GM06990 (cell line): Measurements from ENCODE around the gene PDS5A.

Experiments used
- DNase-seq: peaks from one replicate; pipeline ENCODE4 v3.0.0-alpha.2; 2011; ENCODE audit not compliant: insufficient read length; ENCODE audit errors: extremely low read depth
- H3K27me3 ChIP-seq: replicated peaks from 2 replicates; pipeline ENCODE4 v1.6.0; 2011; ENCODE audit warnings: low read length; ENCODE audit not compliant: control insufficient read depth, insufficient read depth
- H3K36me3 ChIP-seq: 2 replicates; pipeline ENCODE4 v1.5.1; 2011; ENCODE audit warnings: low read length; ENCODE audit not compliant: control insufficient read depth, insufficient read depth
- H3K4me3 ChIP-seq: replicated peaks from 2 replicates; pipeline ENCODE4 v1.5.1; 2011; ENCODE audit warnings: low read depth, mild to moderate bottlenecking, control low read depth, low read length
- TF ChIP-seq, protein P1 (sequence below): IDR thresholded peaks from 2 replicates; pipeline ENCODE4 v1.5.1; 2011; ENCODE audit warnings: low read length, control low read depth, mild to moderate bottlenecking, inconsistent platforms; ENCODE audit not compliant: insufficient read depth, poor library complexity, severe bottlenecking

The PDS5A gene

DNA sequence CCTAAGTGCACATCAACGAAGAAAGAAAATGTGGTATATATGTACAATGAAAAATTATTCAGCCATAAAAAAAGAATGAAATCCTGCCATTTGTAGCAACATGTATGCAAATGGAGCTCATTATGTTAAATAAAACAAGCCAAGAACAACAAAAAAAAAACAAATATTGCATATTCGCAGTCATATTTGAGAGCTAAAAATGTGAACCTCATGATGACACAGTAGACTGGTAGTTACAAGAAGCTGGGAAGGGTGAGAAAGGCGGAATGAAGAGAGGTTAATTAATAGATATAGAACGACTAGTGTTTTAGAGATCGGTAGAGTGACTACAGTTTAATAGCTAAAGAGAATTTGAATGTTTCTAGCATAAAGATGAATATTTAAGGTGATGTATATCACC, 89.2 kb downstream of the PDS5A start:
- Histone ChIP-seq H3K36me3 (peaks cover 4% of the 10 kb centered on the region), H3K27me3 (no peaks in the 10 kb centered on the region), H3K4me3 (no peak overlapping the region)

GRCh38 chr4:39883646-39884045, 94.1 kb downstream of the PDS5A start:
- no peak overlapping the region for H3K4me3 ChIP-seq
- H3K36me3 ChIP-seq = no peaks in the 10 kb centered on the region; the same call in none of the 2 replicates
- TF ChIP-seq, protein P1, sequence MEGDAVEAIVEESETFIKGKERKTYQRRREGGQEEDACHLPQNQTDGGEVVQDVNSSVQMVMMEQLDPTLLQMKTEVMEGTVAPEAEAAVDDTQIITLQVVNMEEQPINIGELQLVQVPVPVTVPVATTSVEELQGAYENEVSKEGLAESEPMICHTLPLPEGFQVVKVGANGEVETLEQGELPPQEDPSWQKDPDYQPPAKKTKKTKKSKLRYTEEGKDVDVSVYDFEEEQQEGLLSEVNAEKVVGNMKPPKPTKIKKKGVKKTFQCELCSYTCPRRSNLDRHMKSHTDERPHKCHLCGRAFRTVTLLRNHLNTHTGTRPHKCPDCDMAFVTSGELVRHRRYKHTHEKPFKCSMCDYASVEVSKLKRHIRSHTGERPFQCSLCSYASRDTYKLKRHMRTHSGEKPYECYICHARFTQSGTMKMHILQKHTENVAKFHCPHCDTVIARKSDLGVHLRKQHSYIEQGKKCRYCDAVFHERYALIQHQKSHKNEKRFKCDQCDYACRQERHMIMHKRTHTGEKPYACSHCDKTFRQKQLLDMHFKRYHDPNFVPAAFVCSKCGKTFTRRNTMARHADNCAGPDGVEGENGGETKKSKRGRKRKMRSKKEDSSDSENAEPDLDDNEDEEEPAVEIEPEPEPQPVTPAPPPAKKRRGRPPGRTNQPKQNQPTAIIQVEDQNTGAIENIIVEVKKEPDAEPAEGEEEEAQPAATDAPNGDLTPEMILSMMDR = no peak
- no peaks in the 10 kb centered on the region for H3K27me3 ChIP-seq
- DNase-seq = no peak

More for the DNA sequence above, 89.2 kb downstream of the PDS5A start:
- no peak for DNase-seq
- TF ChIP-seq, protein P1 = no peak

DNA sequence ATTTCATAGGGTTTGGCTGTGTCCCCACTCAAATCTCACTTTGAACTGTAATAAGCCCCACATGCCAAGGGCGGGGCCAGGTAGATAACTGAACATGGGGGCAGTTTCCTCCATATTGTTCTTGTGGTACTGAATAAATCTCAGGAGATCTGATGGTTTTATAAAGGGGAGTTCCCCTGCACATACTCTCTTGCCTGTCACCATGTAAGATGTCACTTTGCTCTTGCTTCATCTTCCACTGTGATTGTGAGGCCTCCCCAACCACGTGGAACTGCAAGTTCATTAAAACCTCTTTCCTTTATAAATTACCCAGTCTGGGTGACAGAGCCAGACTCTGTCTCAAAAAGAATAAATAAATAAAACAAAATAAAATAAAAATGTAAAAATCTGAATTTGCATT, 95.9 kb downstream of the PDS5A start:
- TF ChIP-seq, protein P1 = no peak
- no peak for DNase-seq
- no peak overlapping the region for H3K4me3 ChIP-seq
- H3K36me3 ChIP-seq = no peaks in the 10 kb centered on the region; the same call in none of the 2 replicates
- no peaks in the 10 kb centered on the region for H3K27me3 ChIP-seq

- TF ChIP-seq, protein P1 = no peak
- no peaks in the 10 kb centered on the region for H3K27me3 ChIP-seq
- H3K36me3 ChIP-seq = no peaks in the 10 kb centered on the region
- H3K4me3 ChIP-seq = no peak overlapping the region
- no peak for DNase-seq
These were observed 99.7 kb downstream of the PDS5A start for GRCh38 chr4:39877971-39878370.

DNA sequence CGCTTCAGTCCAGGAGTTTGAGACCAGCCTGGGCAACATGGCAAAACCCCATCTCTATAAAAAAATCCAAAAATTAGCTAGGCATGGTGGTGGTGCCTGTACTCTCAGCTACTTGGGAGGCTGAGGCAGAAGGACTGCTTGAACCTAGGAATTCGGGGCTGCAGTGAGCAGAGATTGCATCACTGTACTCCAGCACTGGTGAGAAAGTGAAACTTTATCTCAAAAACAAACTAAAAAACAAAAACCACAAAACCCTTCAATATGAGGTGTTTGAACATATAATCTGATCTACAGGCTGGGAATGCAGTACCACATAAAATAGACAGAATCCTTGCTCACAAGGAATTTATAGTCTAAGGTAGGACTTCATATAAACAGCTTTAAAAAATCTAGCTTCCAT, 103.9 kb downstream of the PDS5A start:
- H3K4me3 ChIP-seq = no peak overlapping the region
- no peaks in the 10 kb centered on the region; the same call in 1 of the 2 replicates for H3K36me3 ChIP-seq
- no peaks in the 10 kb centered on the region for H3K27me3 ChIP-seq
- TF ChIP-seq, protein P1 = no peak
- DNase-seq = no peak

DNA sequence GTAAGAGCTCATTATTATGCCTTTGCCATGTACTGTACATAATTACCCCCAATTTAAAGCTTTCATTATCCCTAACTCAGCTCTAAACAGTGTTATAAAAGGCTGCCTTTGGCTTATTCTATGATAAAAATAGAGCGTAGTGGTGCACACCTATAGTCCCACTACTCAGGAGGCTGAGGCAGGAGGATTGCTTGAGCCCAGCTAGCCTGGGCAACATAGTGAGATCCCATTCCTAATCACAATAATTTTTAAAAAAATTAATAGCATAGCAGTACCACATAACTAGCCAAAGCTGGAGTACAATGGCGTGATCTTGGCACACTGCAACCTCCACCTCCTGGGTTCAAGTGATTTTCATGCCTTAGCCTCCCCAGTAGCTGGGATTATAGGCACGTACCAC, 112.4 kb downstream of the PDS5A start:
- DNase-seq = no peak
- no peaks in the 10 kb centered on the region for H3K27me3 ChIP-seq
- peaks cover 2% of the 10 kb centered on the region; the same call in 1 of the 2 replicates for H3K36me3 ChIP-seq
- H3K4me3 ChIP-seq = no peak overlapping the region
- TF ChIP-seq, protein P1 = no peak
